Glutamatergic neuron (in vitro differentiated cells): ENCODE measurements around the gene NISCH. TPM values are rescaled to one million over a fixed set of nuclear protein-coding genes. Genes with fewer than 3 reads are reported as not detected.
A peak's percentile ranks its signal among the peaks of the same experiment; 100 is the strongest.

Experiments
- DNase-seq: peaks from one replicate; pipeline ENCODE4 v3.0.0; 2022
- H3K27ac Mint-ChIP-seq: one replicate; pipeline ENCODE4 v1.8.0; 2020; ENCODE audit warnings: mild to moderate bottlenecking, mixed read lengths, inconsistent platforms; ENCODE audit not compliant: unreplicated experiment
- H3K27me3 Mint-ChIP-seq: one replicate; pipeline ENCODE4 v1.8.0; 2020; ENCODE audit warnings: mild to moderate bottlenecking, moderate library complexity, mixed read lengths, inconsistent platforms; ENCODE audit not compliant: unreplicated experiment
- H3K36me3 Mint-ChIP-seq: one replicate; pipeline ENCODE4 v1.8.0; 2020; ENCODE audit warnings: mild to moderate bottlenecking, mixed read lengths, inconsistent platforms; ENCODE audit not compliant: unreplicated experiment
- H3K4me1 Mint-ChIP-seq: one replicate; pipeline ENCODE4 v1.8.0; 2020; ENCODE audit warnings: mild to moderate bottlenecking, low read depth, mixed read lengths, inconsistent platforms; ENCODE audit not compliant: unreplicated experiment
- H3K4me3 Mint-ChIP-seq: one replicate; pipeline ENCODE4 v1.8.0; 2020; ENCODE audit warnings: mild to moderate bottlenecking, mixed read lengths, inconsistent platforms; ENCODE audit not compliant: unreplicated experiment
- H3K9me3 Mint-ChIP-seq: one replicate; pipeline ENCODE4 v1.8.0; 2020; ENCODE audit warnings: mild to moderate bottlenecking, moderate library complexity, mixed read lengths, inconsistent platforms; ENCODE audit not compliant: unreplicated experiment
- CTCF ChIP-seq: fragments of 200-600 bp; sonication (generic); IDR thresholded peaks from one replicate; pipeline ENCODE4 v1.5.0; 2021; ENCODE audit not compliant: partially characterized antibody, unreplicated experiment
- total RNA-seq: library from RNA; stranded (reverse); fragmentation: NEBNext Ultra II Directional; extraction: Animal tissue kit (Norgen Biotek cat#: 25700); gene quantifications from one replicate; pipeline ENCODE4 v1.2.1, GENCODE V29; 2021; ENCODE audit not compliant: unreplicated experiment

The NISCH gene
- total RNA-seq, 1 donor from 2014 or later: 280 TPM

GRCh38 chr3:52506266-52506966 is 51.0 kb downstream of the NISCH start:
- H3K27ac Mint-ChIP-seq: no peak overlapping the region
- no peak for DNase-seq
- TF ChIP-seq CTCF: no peak
- H3K4me3 Mint-ChIP-seq: no peak overlapping the region
- H3K27me3 Mint-ChIP-seq: peaks cover 11% of the 10 kb centered on the region
- H3K36me3 Mint-ChIP-seq: no peaks in the 10 kb centered on the region
- peaks cover 1% of the 10 kb centered on the region for H3K4me1 Mint-ChIP-seq
- peaks cover 5% of the 10 kb centered on the region for H3K9me3 Mint-ChIP-seq

GRCh38 chr3:52507359-52507758 is 52.0 kb downstream of the NISCH start:
- H3K4me1 Mint-ChIP-seq: peaks cover 5% of the 10 kb centered on the region
- no peak overlapping the region for H3K4me3 Mint-ChIP-seq
- H3K27me3 Mint-ChIP-seq: peaks cover 11% of the 10 kb centered on the region
- H3K9me3 Mint-ChIP-seq: peaks cover 7% of the 10 kb centered on the region
- no peak for TF ChIP-seq CTCF
- peak overlapping the region; percentile 55 for H3K27ac Mint-ChIP-seq
- H3K36me3 Mint-ChIP-seq: no peaks in the 10 kb centered on the region
- DNase-seq: no peak

GRCh38 chr3:52509753-52510328 is 54.4 kb downstream of the NISCH start:
- peaks cover 7% of the 10 kb centered on the region for H3K9me3 Mint-ChIP-seq
- H3K27me3 Mint-ChIP-seq: peaks cover 11% of the 10 kb centered on the region
- peaks cover 7% of the 10 kb centered on the region for H3K4me1 Mint-ChIP-seq
- no peak overlapping the region for H3K27ac Mint-ChIP-seq
- DNase-seq: no peak
- H3K36me3 Mint-ChIP-seq: no peaks in the 10 kb centered on the region
- TF ChIP-seq CTCF: no peak
- no peak overlapping the region for H3K4me3 Mint-ChIP-seq

- H3K36me3 Mint-ChIP-seq: no peaks in the 10 kb centered on the region
- H3K27ac Mint-ChIP-seq: no peak overlapping the region
- H3K4me3 Mint-ChIP-seq: no peak overlapping the region
- no peak for DNase-seq
- no peak for TF ChIP-seq CTCF
- H3K4me1 Mint-ChIP-seq: peaks cover 11% of the 10 kb centered on the region
- H3K27me3 Mint-ChIP-seq: peaks cover 15% of the 10 kb centered on the region
- peaks cover 10% of the 10 kb centered on the region for H3K9me3 Mint-ChIP-seq
Observed at GRCh38 chr3:52511509-52511908, 56.1 kb downstream of the NISCH start.

- DNase-seq: no peak
Observed at GRCh38 chr3:52512105-52512504, 56.7 kb downstream of the NISCH start.

More at GRCh38 chr3:52512105-52512504, 56.7 kb downstream of the NISCH start:
- Mint-ChIP-seq H3K27ac (no peak overlapping the region), H3K27me3 (peaks cover 13% of the 10 kb centered on the region), H3K4me3 (no peak overlapping the region), H3K36me3 (no peaks in the 10 kb centered on the region), H3K4me1 (peaks cover 11% of the 10 kb centered on the region), H3K9me3 (peaks cover 8% of the 10 kb centered on the region)
- TF ChIP-seq CTCF: no peak
